ENCODE measurements around the gene ALAS2.

DNA sequence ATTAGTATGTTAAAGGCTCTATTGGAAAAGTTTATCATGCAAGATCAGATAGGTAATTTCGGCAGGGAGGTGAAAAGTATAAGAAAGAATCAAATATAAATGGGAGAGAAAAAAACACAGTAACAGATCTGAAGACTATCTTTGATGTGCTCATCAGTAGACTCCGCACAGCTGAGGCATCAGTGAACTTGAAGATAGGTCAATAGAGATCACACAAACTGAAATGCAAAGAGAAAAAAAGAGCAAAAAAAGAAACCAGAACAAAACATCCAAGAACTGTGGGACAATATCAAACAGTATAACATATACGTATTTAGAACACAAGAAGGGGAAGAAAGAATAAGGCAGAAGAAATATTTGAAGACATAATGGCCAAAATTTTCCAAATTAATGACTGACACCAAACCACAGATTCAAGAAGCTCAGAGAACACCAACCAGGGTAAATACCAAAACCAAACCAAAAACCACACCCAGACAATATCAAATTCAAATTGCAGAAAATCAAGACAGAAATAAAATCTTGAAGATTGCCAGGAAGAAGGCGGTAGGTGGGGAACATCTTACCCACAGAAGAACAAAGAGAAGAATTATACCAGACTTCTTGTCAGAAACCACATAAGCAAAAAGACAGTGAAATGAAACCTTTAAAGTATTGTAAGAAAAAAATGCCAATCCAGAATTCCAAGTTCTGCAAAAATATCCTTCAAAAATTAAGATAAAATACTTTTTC is 65.8 kb downstream of the ALAS2 start:
- TF ChIP-seq, protein P1, sequence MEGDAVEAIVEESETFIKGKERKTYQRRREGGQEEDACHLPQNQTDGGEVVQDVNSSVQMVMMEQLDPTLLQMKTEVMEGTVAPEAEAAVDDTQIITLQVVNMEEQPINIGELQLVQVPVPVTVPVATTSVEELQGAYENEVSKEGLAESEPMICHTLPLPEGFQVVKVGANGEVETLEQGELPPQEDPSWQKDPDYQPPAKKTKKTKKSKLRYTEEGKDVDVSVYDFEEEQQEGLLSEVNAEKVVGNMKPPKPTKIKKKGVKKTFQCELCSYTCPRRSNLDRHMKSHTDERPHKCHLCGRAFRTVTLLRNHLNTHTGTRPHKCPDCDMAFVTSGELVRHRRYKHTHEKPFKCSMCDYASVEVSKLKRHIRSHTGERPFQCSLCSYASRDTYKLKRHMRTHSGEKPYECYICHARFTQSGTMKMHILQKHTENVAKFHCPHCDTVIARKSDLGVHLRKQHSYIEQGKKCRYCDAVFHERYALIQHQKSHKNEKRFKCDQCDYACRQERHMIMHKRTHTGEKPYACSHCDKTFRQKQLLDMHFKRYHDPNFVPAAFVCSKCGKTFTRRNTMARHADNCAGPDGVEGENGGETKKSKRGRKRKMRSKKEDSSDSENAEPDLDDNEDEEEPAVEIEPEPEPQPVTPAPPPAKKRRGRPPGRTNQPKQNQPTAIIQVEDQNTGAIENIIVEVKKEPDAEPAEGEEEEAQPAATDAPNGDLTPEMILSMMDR (IDR thresholded peaks at IDR 0.05): no peak
- no peak for TF ChIP-seq POLR2AphosphoS5 (IDR thresholded peaks at IDR 0.05)

Measured in prostate gland (tissue), 2 donors.